K562 treated with DMSO at 1 percent for 4 hours (cell line): ENCODE measurements around the gene NAIP. TPM values are rescaled to one million over a fixed set of nuclear protein-coding genes. Genes with fewer than 3 reads are reported as not detected.

ENCODE experiments used
- total RNA-seq: library from RNA; unstranded; fragments of 300-600 nt; gene quantifications from 2 replicates; pipeline ENCODE4 v1.2.3, GENCODE V29; 2022; ENCODE audit not compliant: insufficient read depth

NAIP gene
- 2.7 and 5.4 TPM in 2 replicates for total RNA-seq

GRCh38 chr5:71025289-71025953 lies at the start of gene NAIP:
Gene NAIP (minus strand): TSS chr5:71025339. CDS start chr5:71012915, 12,424 bp downstream.

GRCh38 chr5:71067262-71067928 lies 42.3 kb upstream of the NAIP start, which contains the start of gene GTF2H2:
Gene GTF2H2 (minus strand): TSS chr5:71067676. CDS start chr5:71062763, 4,913 bp downstream.

Other genes with a start within 250 kb of the NAIP start
- gene SERF1A, start 124.7 kb downstream of the NAIP start, total RNA-seq: 5.1 TPM in 1 of 2 replicates, not detected in the other
- gene SMN1, start 100.3 kb downstream of the NAIP start, total RNA-seq: 30.6 and 30.9 TPM in 2 replicates
- gene GTF2H2, start 42.3 kb upstream of the NAIP start, total RNA-seq: 11.9 and 12.9 TPM in 2 replicates